GM21447 (cell line): ENCODE results near the gene ABI3.
"Not testable (repeated sequence)": the region's sequence is repeated elsewhere in the genome, so short reads cannot be mapped to it uniquely, and the experiment has no call there.

Experiments used
- ATAC-seq: cut with Tn5 transposase; IDR thresholded peaks from one replicate; pipeline ENCODE4 v1.9.1; 2021; ENCODE audit not compliant: unreplicated experiment

ABI3 gene

GRCh38 chr17:49249292-49249794, 38.8 kb downstream of the ABI3 start:
- no peak for ATAC-seq

- ATAC-seq, result no peak
Observed at GRCh38 chr17:49249890-49250522, 39.5 kb downstream of the ABI3 start.

- no peak for ATAC-seq
Observed at GRCh38 chr17:49252148-49252695, 41.7 kb downstream of the ABI3 start.

GRCh38 chr17:49254066-49254465, 43.6 kb downstream of the ABI3 start:
- ATAC-seq, result no peak

GRCh38 chr17:49255125-49255524, 44.6 kb downstream of the ABI3 start:
- ATAC-seq, result no peak

GRCh38 chr17:49258394-49258793, 47.9 kb downstream of the ABI3 start:
- no peak for ATAC-seq

GRCh38 chr17:49259663-49260010, 49.1 kb downstream of the ABI3 start:
- no peak for ATAC-seq

GRCh38 chr17:49260011-49260816, 49.7 kb downstream of the ABI3 start:
- no peak for ATAC-seq

- ATAC-seq, result no peak
Observed at GRCh38 chr17:49260817-49261291, 50.3 kb downstream of the ABI3 start.

GRCh38 chr17:49261540-49261939, 51.0 kb downstream of the ABI3 start:
- ATAC-seq, result not testable (repeated sequence)

GRCh38 chr17:49266233-49266632, 55.7 kb downstream of the ABI3 start:
- ATAC-seq, result no peak

- no peak for ATAC-seq
Observed at GRCh38 chr17:49267912-49268311, 57.4 kb downstream of the ABI3 start.

GRCh38 chr17:49269356-49269755, 58.8 kb downstream of the ABI3 start:
- ATAC-seq, result no peak
